ENCODE results near the gene GALNT18.

- TF ChIP-seq RAD21 (conservative IDR thresholded peaks at IDR 0.05) (no peak), CTCF (IDR thresholded peaks at IDR 0.05; ENCODE audit: poor library complexity, severe bottlenecking) (no peak), EP300 (conservative IDR thresholded peaks at IDR 0.05; ENCODE audit: poor library complexity, severe bottlenecking) (no peak), SMC3 (conservative IDR thresholded peaks at IDR 0.05; ENCODE audit: poor library complexity) (no peak), EZH2 (IDR thresholded peaks at IDR 0.05; ENCODE audit: borderline replicate concordance, insufficient read depth, low read length, poor library complexity, severe bottlenecking) (no peak), POLR2AphosphoS5 (IDR thresholded peaks at IDR 0.05) (no peak), TAF1 (IDR thresholded peaks at IDR 0.05; ENCODE audit: low read depth) (no peak)
These were observed 3.1 kb upstream of the GALNT18 start for GRCh38 chr11:11624926-11625325.

All from neural cell (in vitro differentiated cells).